22Rv1 (cell line): ENCODE results near the gene MYG1.

Experiments
- H3K27ac ChIP-seq: fragments of 450-650 bp; 2 replicates; pipeline ENCODE4 v1.5.1; 2017
- ZFX ChIP-seq: fragments of 450-650 bp; IDR thresholded peaks from 2 replicates; pipeline ENCODE4 v1.6.1; 2017; ENCODE audit warnings: antibody characterized with exemption, borderline replicate concordance
- TF ChIP-seq, protein P1 (sequence below): fragments of 450-650 bp; IDR thresholded peaks from 2 replicates; pipeline ENCODE4 v1.5.1; 2017; ENCODE audit warnings: mild to moderate bottlenecking

The MYG1 gene

DNA sequence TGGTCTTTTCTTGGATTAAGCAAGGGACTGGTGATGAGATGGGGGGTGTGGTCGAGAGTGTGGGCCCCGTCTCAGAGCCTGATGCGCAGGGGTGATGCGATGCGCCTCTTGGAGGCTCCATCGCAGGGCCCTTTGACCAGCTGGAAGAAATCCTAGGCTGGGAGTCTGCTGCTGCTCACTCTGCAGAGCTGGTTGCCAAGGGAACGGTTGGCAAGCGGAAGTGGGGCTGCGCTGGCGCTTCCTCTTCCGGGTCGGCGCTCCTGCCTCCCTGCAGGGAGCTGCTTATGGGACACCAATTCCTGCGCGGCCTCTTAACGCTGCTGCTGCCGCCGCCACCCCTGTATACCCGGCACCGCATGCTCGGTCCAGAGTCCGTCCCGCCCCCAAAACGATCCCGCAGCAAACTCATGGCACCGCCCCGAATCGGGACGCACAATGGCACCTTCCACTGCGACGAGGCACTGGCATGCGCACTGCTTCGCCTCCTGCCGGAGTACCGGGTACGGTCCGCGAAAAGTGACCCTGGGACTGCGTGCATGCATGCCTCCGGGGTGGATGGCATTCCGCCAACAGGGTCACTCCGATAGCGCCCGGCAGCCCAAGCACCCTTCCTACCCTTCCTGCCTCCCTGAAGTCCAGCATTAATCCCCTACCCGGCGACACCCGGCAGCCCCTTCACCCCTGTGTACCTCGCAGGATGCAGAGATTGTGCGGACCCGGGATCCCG, at the start of gene MYG1:
MYG1 (plus strand) TSS at position 242 of the 727 bp plus-strand sequence; CDS start at position 285, 43 bp downstream.
- H3K27ac ChIP-seq: peak within 1 kb of the TSS; percentile 82
- TF ChIP-seq ZFX: no peak
- TF ChIP-seq, protein P1, sequence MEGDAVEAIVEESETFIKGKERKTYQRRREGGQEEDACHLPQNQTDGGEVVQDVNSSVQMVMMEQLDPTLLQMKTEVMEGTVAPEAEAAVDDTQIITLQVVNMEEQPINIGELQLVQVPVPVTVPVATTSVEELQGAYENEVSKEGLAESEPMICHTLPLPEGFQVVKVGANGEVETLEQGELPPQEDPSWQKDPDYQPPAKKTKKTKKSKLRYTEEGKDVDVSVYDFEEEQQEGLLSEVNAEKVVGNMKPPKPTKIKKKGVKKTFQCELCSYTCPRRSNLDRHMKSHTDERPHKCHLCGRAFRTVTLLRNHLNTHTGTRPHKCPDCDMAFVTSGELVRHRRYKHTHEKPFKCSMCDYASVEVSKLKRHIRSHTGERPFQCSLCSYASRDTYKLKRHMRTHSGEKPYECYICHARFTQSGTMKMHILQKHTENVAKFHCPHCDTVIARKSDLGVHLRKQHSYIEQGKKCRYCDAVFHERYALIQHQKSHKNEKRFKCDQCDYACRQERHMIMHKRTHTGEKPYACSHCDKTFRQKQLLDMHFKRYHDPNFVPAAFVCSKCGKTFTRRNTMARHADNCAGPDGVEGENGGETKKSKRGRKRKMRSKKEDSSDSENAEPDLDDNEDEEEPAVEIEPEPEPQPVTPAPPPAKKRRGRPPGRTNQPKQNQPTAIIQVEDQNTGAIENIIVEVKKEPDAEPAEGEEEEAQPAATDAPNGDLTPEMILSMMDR: peak; percentile 43

GRCh38 chr12:53251477-53252348, 47.8 kb upstream of the MYG1 start:
- no peak for TF ChIP-seq ZFX
- TF ChIP-seq, protein P1: peak; percentile 57
- peak overlapping the region; percentile 99 for H3K27ac ChIP-seq

- TF ChIP-seq ZFX: no peak
- TF ChIP-seq, protein P1: no peak
- H3K27ac ChIP-seq: peak overlapping the region; percentile 99
Measured at GRCh38 chr12:53252349-53252916, 47.1 kb upstream of the MYG1 start.

GRCh38 chr12:53253298-53253697, 46.2 kb upstream of the MYG1 start:
- no peak for TF ChIP-seq ZFX
- TF ChIP-seq, protein P1: no peak
- peak overlapping the region; percentile 99 for H3K27ac ChIP-seq

DNA sequence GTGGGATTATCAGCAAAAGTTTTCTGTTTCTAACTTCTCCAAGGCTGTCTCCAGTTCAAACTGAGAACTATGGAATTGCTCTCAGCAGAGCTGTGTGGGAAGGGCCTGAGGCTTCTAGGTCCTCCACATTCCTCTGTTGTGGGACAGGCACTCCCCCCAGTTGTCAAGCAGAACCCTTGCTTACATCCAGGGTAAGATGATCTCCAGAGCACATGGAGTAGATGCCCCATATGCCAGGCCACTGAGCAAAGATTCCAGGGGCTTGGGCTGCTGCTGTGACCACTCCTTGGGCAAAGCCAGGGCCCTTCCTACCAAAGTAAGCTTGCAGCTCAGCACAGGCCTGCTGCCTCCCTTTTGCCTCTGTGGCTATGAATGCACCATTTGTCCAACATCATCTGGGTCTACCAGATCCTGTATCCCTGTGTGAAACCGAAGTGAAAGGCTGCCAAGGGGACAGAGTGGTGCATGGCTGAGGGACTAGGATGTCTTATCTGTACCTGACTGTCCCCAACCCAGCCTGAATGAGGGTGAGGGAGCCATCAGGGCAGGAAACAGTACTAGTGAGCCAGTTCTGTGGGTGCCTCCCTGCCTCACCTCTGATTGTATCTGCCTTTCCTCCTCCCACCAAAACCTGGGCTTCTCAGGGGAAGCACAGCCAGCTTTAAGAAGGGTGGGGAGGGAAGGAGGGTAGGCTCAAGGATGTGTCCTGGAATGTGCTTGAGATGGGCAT, 44.5 kb upstream of the MYG1 start:
- H3K27ac ChIP-seq: no peak overlapping the region
- TF ChIP-seq, protein P1: no peak
- TF ChIP-seq ZFX: no peak

GRCh38 chr12:53255996-53256395, 43.5 kb upstream of the MYG1 start:
- TF ChIP-seq, protein P1: no peak
- no peak for TF ChIP-seq ZFX
- no peak overlapping the region for H3K27ac ChIP-seq
